Superior temporal gyrus (tissue), 1 donor: Measurements from ENCODE around the gene C1orf53.
"Not testable (repeated sequence)": the region's sequence is repeated elsewhere in the genome, so short reads cannot be mapped to it uniquely, and the experiment has no call there.

Experiments
- DNase-seq: peaks from one replicate; pipeline ENCODE4 v3.0.0-alpha.2; 2016; ENCODE audit errors: extremely low spot score

The C1orf53 gene

GRCh38 chr1:197902454-197903195 is at the start of gene C1orf53:
TSS of gene C1orf53 (plus strand) at chr1:197902630. CDS start at chr1:197902650, 20 bp downstream.
- DNase-seq: peak; percentile 88

GRCh38 chr1:197855751-197856150 is 46.7 kb upstream of the C1orf53 start:
- not testable (repeated sequence) for DNase-seq

- no peak for DNase-seq
Measured at GRCh38 chr1:197857477-197857876, 45.0 kb upstream of the C1orf53 start.

GRCh38 chr1:197859024-197859423 is 43.4 kb upstream of the C1orf53 start:
- DNase-seq: no peak

- DNase-seq: no peak
Measured at GRCh38 chr1:197862221-197862620, 40.2 kb upstream of the C1orf53 start.

GRCh38 chr1:197862671-197863070 is 39.8 kb upstream of the C1orf53 start:
- no peak for DNase-seq

- DNase-seq: no peak
Measured at GRCh38 chr1:197865809-197866208, 36.6 kb upstream of the C1orf53 start.

- no peak for DNase-seq
Measured at GRCh38 chr1:197868751-197869489, 33.5 kb upstream of the C1orf53 start.

GRCh38 chr1:197869490-197870077 is 32.8 kb upstream of the C1orf53 start:
- DNase-seq: no peak

GRCh38 chr1:197876894-197877293 is 25.5 kb upstream of the C1orf53 start:
- DNase-seq: no peak

- DNase-seq: not testable (repeated sequence)
Measured at GRCh38 chr1:197880385-197880784, 22.0 kb upstream of the C1orf53 start.

GRCh38 chr1:197882241-197882640 is 20.2 kb upstream of the C1orf53 start:
- DNase-seq: not testable (repeated sequence)

GRCh38 chr1:197884173-197884572 is 18.3 kb upstream of the C1orf53 start:
- DNase-seq: no peak

- peak; percentile 19 for DNase-seq
Measured at GRCh38 chr1:197890936-197891335, 11.5 kb upstream of the C1orf53 start.

GRCh38 chr1:197892684-197893083 is 9.7 kb upstream of the C1orf53 start:
- DNase-seq: no peak

- no peak for DNase-seq
Measured at GRCh38 chr1:197896301-197896700, 6.1 kb upstream of the C1orf53 start.

- DNase-seq: no peak
Measured at GRCh38 chr1:197899037-197899436, 3.4 kb upstream of the C1orf53 start.

- peak; percentile 59 for DNase-seq
Measured at GRCh38 chr1:197902131-197902453, 338 bp upstream of the C1orf53 start.

- peak; percentile 63 for DNase-seq
Measured at GRCh38 chr1:197903196-197903514, 725 bp downstream of the C1orf53 start.

- DNase-seq: no peak
Measured at GRCh38 chr1:197904126-197904787, 1.8 kb downstream of the C1orf53 start.

GRCh38 chr1:197905699-197906351 is 3.4 kb downstream of the C1orf53 start:
- DNase-seq: no peak
